ENCODE measurements around the gene SMC1B.
"Not testable (repeated sequence)": the region's sequence is repeated elsewhere in the genome, so short reads cannot be mapped to it uniquely, and the experiment has no call there.

SMC1B gene, protein sequence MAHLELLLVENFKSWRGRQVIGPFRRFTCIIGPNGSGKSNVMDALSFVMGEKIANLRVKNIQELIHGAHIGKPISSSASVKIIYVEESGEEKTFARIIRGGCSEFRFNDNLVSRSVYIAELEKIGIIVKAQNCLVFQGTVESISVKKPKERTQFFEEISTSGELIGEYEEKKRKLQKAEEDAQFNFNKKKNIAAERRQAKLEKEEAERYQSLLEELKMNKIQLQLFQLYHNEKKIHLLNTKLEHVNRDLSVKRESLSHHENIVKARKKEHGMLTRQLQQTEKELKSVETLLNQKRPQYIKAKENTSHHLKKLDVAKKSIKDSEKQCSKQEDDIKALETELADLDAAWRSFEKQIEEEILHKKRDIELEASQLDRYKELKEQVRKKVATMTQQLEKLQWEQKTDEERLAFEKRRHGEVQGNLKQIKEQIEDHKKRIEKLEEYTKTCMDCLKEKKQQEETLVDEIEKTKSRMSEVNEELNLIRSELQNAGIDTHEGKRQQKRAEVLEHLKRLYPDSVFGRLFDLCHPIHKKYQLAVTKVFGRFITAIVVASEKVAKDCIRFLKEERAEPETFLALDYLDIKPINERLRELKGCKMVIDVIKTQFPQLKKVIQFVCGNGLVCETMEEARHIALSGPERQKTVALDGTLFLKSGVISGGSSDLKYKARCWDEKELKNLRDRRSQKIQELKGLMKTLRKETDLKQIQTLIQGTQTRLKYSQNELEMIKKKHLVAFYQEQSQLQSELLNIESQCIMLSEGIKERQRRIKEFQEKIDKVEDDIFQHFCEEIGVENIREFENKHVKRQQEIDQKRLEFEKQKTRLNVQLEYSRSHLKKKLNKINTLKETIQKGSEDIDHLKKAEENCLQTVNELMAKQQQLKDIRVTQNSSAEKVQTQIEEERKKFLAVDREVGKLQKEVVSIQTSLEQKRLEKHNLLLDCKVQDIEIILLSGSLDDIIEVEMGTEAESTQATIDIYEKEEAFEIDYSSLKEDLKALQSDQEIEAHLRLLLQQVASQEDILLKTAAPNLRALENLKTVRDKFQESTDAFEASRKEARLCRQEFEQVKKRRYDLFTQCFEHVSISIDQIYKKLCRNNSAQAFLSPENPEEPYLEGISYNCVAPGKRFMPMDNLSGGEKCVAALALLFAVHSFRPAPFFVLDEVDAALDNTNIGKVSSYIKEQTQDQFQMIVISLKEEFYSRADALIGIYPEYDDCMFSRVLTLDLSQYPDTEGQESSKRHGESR

GRCh38 chr22:45413368-45414211 is at the start of gene SMC1B, which contains the start of gene RIBC2:
Gene SMC1B, minus strand, starts transcription at chr22:45413599. Its CDS starts 32 bp downstream, at chr22:45413567.
Gene RIBC2, plus strand, starts transcription at chr22:45413693. Its CDS starts 194 bp downstream, at chr22:45413887.
- peak; percentile 50 to 56 for DNase-seq (ENCODE audit: low read depth in 2 of 2)

GRCh38 chr22:45462034-45462655 is 48.7 kb upstream of the SMC1B start:
- no peak for DNase-seq (ENCODE audit: low read depth in 2 of 2)

DNA sequence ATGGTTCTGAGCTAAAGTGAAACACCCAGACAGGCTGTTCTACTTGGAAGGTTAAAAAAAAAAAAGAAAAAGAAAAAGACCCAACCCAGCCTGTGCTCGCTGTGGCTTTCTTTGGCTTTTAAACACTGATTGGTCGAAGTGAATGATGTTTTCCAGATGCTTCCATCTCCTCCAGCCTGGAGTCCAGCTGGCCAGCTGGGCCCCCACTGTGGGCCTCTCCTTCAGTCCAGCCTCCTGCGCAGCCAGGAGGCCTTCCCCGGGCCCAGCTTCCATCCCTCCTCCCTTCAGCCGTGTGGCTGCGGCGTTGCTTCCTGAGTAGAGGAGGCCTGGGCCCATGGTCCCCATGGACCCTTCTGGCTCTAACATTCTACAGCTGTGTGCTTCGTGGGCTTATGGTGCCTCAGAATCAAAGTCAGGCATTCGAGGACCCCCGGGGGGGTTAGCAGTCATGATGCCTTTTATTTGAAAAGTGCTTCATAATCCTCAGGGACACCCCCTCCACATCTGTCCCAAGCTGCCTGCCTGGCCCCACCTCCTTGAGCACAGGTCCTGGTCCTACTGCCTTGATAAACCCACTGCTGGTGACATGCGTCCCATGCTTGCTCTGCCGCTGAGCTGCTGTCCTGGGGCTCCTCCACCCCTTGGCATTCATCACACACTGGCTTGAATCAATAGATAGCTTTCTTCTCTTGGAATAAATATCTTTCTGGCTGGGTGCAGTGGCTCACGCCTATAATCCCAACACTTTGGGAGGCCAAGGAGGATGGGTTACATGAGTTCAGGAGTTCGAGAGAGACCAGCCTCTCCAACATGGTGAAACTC is 47.1 kb upstream of the SMC1B start:
- DNase-seq (ENCODE audit: low read depth in 2 of 2): no peak

GRCh38 chr22:45459235-45459634 is 45.8 kb upstream of the SMC1B start:
- DNase-seq (ENCODE audit: low read depth in 2 of 2): no peak

- DNase-seq (ENCODE audit: low read depth in 2 of 2): no peak
These were observed 45.1 kb upstream of the SMC1B start for GRCh38 chr22:45458532-45458931.

- DNase-seq (ENCODE audit: low read depth in 2 of 2): no peak
These were observed 43.4 kb upstream of the SMC1B start for GRCh38 chr22:45456811-45457210.

DNA sequence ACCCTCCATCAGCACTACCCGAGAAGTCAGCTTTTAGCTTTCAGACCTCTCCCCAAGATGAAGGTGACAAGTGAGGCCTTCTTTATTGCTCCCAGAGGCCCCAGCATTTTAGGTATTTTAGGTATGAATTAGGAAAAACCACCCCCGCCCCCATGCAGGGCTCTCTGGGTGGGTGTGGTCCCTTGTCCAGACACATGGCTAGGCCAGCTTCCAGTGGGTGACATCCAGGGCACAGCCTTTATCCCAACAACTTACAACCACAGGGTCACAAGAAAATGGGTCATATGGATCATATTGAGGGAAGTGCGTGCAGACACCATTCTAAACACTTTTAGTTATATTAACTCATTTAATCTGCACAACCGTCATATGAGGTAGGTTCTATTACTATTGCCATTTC is 42.2 kb upstream of the SMC1B start:
- no peak for DNase-seq (ENCODE audit: low read depth in 2 of 2)

DNA sequence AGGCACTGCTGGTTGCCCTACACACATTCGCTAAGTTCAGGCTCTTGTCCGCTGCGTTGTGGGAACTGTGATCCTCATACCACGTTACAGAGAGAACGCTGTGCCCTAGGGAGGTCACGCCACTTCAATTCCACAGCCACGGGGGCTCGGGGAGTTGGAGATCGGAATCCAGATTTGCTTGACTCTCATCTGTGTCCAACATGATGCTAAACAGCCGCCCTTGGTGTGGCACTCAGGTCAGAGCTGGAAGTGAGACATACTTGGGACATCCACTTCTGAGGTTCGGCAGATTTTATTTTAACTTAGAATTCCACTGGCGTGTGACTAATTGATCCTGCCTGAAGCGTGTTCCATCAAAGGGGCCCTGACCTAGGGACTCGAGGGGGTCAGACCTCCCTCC is 41.8 kb upstream of the SMC1B start:
- no peak for DNase-seq (ENCODE audit: low read depth in 2 of 2)

DNA sequence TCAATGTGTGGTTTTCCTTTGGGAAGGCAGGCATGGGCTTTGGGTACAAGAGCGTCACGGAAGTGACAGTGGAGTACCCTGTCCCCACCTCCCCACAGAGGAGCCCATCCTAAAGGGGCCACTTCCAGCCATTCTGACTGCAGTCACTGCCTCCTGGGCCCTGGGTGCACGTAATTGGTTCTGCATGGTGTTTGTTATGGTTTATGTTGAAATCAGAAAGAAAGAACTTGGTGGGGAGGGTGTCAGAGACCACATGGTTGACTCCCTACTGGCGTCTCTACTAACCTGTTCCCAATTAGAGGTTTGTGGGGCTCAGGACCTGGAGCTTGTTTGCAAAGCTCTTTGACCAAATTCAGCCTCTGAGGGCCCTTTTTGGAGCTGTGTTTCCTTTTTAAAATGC is 40.9 kb upstream of the SMC1B start:
- DNase-seq (ENCODE audit: low read depth in 2 of 2): no peak

- DNase-seq (ENCODE audit: low read depth in 2 of 2): no peak
These were observed 40.4 kb upstream of the SMC1B start for GRCh38 chr22:45453764-45454163.

GRCh38 chr22:45452565-45453379 is 39.4 kb upstream of the SMC1B start:
- no peak for DNase-seq (ENCODE audit: low read depth in 2 of 2)

GRCh38 chr22:45451972-45452371 is 38.6 kb upstream of the SMC1B start:
- DNase-seq (ENCODE audit: low read depth in 2 of 2): no peak

DNA sequence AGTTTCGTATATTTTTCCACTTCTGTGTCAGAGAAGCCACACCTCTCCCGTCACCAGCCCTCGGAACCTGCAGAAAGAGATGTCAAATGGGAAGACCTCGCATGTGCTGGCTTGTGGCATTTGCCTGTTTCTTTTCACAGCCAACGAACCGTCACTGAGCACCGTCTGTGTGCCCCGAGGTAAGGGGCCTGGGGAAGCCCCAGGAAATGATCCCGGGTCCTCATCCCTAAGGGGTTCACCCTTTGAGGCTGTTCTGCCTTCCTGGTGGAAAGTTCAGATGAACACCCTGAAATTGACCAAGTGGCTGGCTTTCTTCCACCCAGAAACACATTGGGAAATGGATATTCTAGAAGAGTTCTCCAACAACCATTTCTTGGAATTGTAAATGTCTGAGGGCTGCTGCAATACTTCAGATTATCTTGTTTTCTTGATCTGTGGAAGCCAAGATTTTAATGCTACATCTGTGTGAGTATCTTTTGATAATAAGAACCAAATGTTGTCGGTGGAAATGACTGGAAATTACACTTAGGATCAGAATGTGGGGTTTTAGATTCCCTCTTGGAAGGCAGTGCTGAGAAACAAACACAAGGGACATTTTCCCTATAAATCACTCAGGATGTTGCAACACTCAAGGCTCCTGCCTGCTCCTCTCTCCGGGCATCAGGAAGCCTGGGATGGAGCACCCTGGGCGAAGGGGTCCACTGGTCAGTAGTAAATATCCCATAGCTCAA is 37.7 kb upstream of the SMC1B start:
- no peak for DNase-seq (ENCODE audit: low read depth in 2 of 2)

DNA sequence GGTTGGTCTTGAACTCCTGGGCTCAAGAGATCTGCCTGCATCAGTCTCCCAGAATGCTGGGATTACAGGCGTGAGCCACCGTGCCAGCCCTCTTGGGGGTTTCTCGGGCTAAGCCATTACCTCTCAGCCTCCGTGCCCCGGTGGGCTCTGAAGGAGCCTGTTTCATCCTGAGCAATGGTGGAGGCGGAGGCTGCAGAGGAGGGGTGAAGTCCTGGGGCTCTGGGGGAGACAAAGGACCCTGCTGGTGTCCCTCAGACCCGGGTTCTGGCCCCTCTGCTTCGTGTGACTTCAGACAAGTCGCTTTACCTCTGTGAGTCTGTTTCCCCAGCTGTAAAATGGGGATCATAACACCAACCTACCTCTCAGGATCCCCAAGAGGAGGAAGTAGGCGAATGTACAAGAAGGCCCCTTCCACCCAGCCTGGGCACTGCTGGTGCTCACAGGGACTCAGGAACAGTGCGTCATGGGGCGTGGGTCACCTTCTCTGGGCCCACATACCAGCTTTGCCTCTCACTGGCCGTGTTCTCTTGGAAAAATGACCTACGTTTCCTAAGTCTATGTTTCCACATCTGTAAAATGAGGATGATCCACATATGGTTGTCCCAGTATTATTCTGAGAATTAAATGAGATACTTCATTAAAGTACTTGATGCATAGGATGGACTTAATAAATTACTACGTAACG is 36.8 kb upstream of the SMC1B start:
- no peak for DNase-seq (ENCODE audit: low read depth in 2 of 2)

GRCh38 chr22:45449442-45449841 is 36.0 kb upstream of the SMC1B start:
- not testable (repeated sequence) for DNase-seq (ENCODE audit: low read depth in 2 of 2)

- DNase-seq (ENCODE audit: low read depth in 2 of 2): no peak
These were observed 35.0 kb upstream of the SMC1B start for GRCh38 chr22:45448431-45448830.

GRCh38 chr22:45447596-45447995 is 34.2 kb upstream of the SMC1B start:
- not testable (repeated sequence) for DNase-seq (ENCODE audit: low read depth in 2 of 2)

DNA sequence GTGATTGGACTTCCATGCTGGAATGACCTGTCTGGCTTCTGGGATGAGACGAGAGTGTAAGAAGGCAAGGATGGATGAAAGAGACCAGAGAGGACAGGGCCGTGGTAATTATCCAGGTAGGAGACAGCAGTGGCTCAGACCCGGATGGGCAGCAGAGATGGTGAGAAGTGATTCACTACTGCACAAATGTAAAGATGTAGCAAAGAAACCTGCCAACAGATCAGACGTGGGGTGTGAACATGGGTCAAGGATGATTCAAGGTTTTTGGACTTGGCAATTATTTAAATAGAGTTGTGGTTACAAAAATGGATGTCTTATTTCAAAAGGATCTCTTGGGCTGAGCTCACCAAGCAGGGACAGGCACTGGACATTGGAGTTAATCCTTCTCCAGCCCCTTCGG is 32.8 kb upstream of the SMC1B start:
- DNase-seq (ENCODE audit: low read depth in 2 of 2): no peak

All from stimulated activated CD4-positive, alpha-beta T cell treated with anti-CD3 and anti-CD28 coated beads, Interleukin-1b, Interleukin-23, amount 100 ng/mL, for 1 hour (primary cell).